Osteoblast (primary cell): Measurements from ENCODE around the gene RPGRIP1L. TPM values are rescaled to one million over a fixed set of nuclear protein-coding genes. Genes with fewer than 3 reads are reported as not detected.

Source experiments
- DNase-seq: peaks from one replicate; pipeline ENCODE4 v3.0.0; 2011; ENCODE audit warnings: low spot score, mixed read lengths; ENCODE audit not compliant: insufficient read length; ENCODE audit errors: missing footprints
- H2AFZ ChIP-seq: 2 replicates; pipeline ENCODE4 v1.6.0; 2011; ENCODE audit warnings: mild to moderate bottlenecking, low read length
- H3K27ac ChIP-seq: 2 replicates; pipeline ENCODE4 v1.5.1; 2011; ENCODE audit warnings: mild to moderate bottlenecking, low read depth, low read length, moderate library complexity
- H3K27me3 ChIP-seq: 2 replicates; pipeline ENCODE4 v1.6.0; 2012; ENCODE audit warnings: mild to moderate bottlenecking, control low read depth, inconsistent platforms, low read length, moderate library complexity; ENCODE audit not compliant: insufficient read depth
- H3K36me3 ChIP-seq: 2 replicates; pipeline ENCODE4 v1.5.1; 2011; ENCODE audit warnings: mild to moderate bottlenecking, low read length, control low read depth, moderate library complexity; ENCODE audit not compliant: insufficient read depth
- H3K4me1 ChIP-seq: 2 replicates; pipeline ENCODE4 v1.5.1; 2011; ENCODE audit warnings: mild to moderate bottlenecking, low read length, control low read depth, moderate library complexity; ENCODE audit not compliant: insufficient read depth
- H3K4me2 ChIP-seq: 2 replicates; pipeline ENCODE4 v1.6.0; 2011; ENCODE audit warnings: mild to moderate bottlenecking, low read length; ENCODE audit not compliant: insufficient read depth
- H3K4me3 ChIP-seq: fragments of 200-600 bp; sonication (generic); 3 replicates; pipeline ENCODE4 v1.5.1; 2012; ENCODE audit warnings: mild to moderate bottlenecking, low read length, inconsistent platforms; ENCODE audit not compliant: insufficient read depth
- H3K79me2 ChIP-seq: 2 replicates; pipeline ENCODE4 v1.6.0; 2012; ENCODE audit warnings: mild to moderate bottlenecking, low read length, control low read depth, inconsistent platforms; ENCODE audit not compliant: insufficient read depth
- H3K9me3 ChIP-seq: 2 replicates; pipeline ENCODE4 v1.5.1; 2011; ENCODE audit warnings: low read depth, low read length, control low read depth
- H4K20me1 ChIP-seq: 2 replicates; pipeline ENCODE4 v1.6.0; 2012; ENCODE audit warnings: mild to moderate bottlenecking, low read length, control low read depth; ENCODE audit not compliant: insufficient read depth
- CTCF ChIP-seq: IDR thresholded peaks from 2 replicates; pipeline ENCODE4 v1.5.1; 2011; ENCODE audit warnings: mild to moderate bottlenecking, low read depth, low read length, moderate library complexity; ENCODE audit errors: extremely low read depth
- total RNA-seq: library from RNA; depleted of rRNA; stranded (reverse); fragments of >200 nt; gene quantifications from 2 replicates; pipeline ENCODE4 v1.2.3, GENCODE V29; 2012

RPGRIP1L gene
- total RNA-seq, 1 donor = 14.1 TPM

- no peak overlapping the region for H2AFZ ChIP-seq
- H4K20me1 ChIP-seq = no peaks in the 10 kb centered on the region
- H3K79me2 ChIP-seq = no peaks in the 10 kb centered on the region
- peak; percentile 2 for DNase-seq
- H3K4me3 ChIP-seq = no peak overlapping the region
- H3K27me3 ChIP-seq = no peaks in the 10 kb centered on the region
- H3K4me1 ChIP-seq = peaks cover 3% of the 10 kb centered on the region
- TF ChIP-seq CTCF = no peak
- H3K9me3 ChIP-seq = no peaks in the 10 kb centered on the region
- H3K36me3 ChIP-seq = peaks cover 24% of the 10 kb centered on the region
- no peak overlapping the region for H3K4me2 ChIP-seq
- H3K27ac ChIP-seq = no peak overlapping the region
Observed at GRCh38 chr16:53608094-53608493, 95.6 kb downstream of the RPGRIP1L start.

GRCh38 chr16:53605831-53606400 is 97.7 kb downstream of the RPGRIP1L start:
- Histone ChIP-seq H3K4me3 (no peak overlapping the region), H3K27me3 (no peaks in the 10 kb centered on the region), H3K4me2 (no peak overlapping the region), H3K79me2 (no peaks in the 10 kb centered on the region), H3K27ac (no peak overlapping the region), H4K20me1 (no peaks in the 10 kb centered on the region), H3K9me3 (no peaks in the 10 kb centered on the region), H3K4me1 (peaks cover 3% of the 10 kb centered on the region), H2AFZ (no peak overlapping the region), H3K36me3 (peaks cover 37% of the 10 kb centered on the region)
- no peak for DNase-seq
- TF ChIP-seq CTCF = no peak

GRCh38 chr16:53605356-53605755 is 98.3 kb downstream of the RPGRIP1L start:
- Histone ChIP-seq H3K4me2 (no peak overlapping the region), H3K27ac (no peak overlapping the region), H4K20me1 (no peaks in the 10 kb centered on the region), H3K27me3 (no peaks in the 10 kb centered on the region), H2AFZ (no peak overlapping the region), H3K4me3 (no peak overlapping the region), H3K4me1 (peaks cover 3% of the 10 kb centered on the region), H3K9me3 (no peaks in the 10 kb centered on the region), H3K79me2 (no peaks in the 10 kb centered on the region), H3K36me3 (peaks cover 37% of the 10 kb centered on the region)
- no peak for TF ChIP-seq CTCF
- no peak for DNase-seq

- no peaks in the 10 kb centered on the region for H4K20me1 ChIP-seq
- H3K27ac ChIP-seq = no peak overlapping the region
- H3K4me2 ChIP-seq = no peak overlapping the region
- TF ChIP-seq CTCF = no peak
- no peak for DNase-seq
- no peak overlapping the region for H3K4me3 ChIP-seq
- peaks cover 3% of the 10 kb centered on the region for H3K4me1 ChIP-seq
- no peak overlapping the region for H2AFZ ChIP-seq
- H3K79me2 ChIP-seq = no peaks in the 10 kb centered on the region
- H3K9me3 ChIP-seq = no peaks in the 10 kb centered on the region
- H3K36me3 ChIP-seq = peaks cover 36% of the 10 kb centered on the region
- no peaks in the 10 kb centered on the region for H3K27me3 ChIP-seq
Observed at GRCh38 chr16:53601961-53602360, 101.7 kb downstream of the RPGRIP1L start.
